Sigmoid colon (tissue), 4 donors: ENCODE data around the gene TYMS.

ENCODE experiments used
- EP300 ChIP-seq, 4 donors: sonication (generic); formaldehyde crosslinking; IDR thresholded peaks; one replicate each; pipeline ENCODE4 v1.6.1; 2017; ENCODE audit warnings: antibody characterized with exemption in 4 of 4
- POLR2A ChIP-seq, 2 donors: fragments of 450-650 bp; IDR thresholded peaks; one replicate each; pipeline ENCODE4 v1.6.1; 2016; ENCODE audit warnings: antibody characterized with exemption in 2 of 2, mild to moderate bottlenecking in 2 of 2, moderate library complexity in 2 of 2
- POLR2AphosphoS5 ChIP-seq, 4 donors: sonication (generic); formaldehyde crosslinking; IDR thresholded peaks; one replicate each; pipeline ENCODE4 v1.6.1; 2017; ENCODE audit warnings: antibody characterized with exemption in 4 of 4
- TF ChIP-seq, protein P1 (sequence below), 4 experiments: fragments of 450-650 bp in 3 of 4; fragments of 200-600 bp in 1 of 4; IDR thresholded peaks; one replicate each; pipeline ENCODE4 v1.5.1; 2016 to 2019; ENCODE audit warnings: antibody characterized with exemption in 4 of 4, mild to moderate bottlenecking in 3 of 4, moderate library complexity in 2 of 4

DNA sequence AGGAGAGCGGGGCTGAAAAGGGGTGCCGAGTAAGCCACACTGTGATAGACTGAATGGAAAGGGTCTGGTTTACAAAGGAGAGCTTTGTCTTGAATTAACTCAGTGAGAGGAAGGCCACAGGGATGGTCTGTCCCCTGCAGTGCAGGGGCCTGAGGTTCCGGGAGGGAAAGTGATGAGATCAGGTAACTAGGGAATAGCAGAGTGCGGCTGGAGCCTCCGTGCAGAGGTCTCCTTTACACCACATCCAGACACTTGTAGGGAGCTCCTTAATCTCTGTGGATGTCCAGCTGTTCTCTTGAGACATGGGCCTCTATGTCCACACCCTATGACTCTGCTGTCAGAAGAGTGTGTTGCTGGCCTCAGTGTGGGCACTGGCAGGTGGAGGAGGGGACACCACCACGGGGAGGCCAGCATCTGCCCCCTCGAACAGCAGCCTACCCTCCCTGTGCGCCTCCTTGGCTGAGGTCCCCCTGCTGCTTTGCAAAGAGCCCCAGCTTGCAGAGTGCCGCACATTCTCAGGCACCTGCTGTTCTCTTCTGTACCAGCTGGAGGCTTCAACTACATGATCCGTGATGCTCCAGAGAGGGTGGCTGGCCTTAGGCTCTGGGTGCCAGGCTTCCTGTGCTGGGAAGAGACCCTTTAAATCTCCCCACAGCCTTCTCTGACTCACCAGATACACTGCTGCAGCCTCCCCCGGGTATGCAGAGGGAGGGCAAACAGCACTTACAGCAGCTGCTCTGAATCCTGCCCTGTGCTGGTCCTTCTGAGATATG, 29.1 kb downstream of the TYMS start:
- TF ChIP-seq, protein P1, sequence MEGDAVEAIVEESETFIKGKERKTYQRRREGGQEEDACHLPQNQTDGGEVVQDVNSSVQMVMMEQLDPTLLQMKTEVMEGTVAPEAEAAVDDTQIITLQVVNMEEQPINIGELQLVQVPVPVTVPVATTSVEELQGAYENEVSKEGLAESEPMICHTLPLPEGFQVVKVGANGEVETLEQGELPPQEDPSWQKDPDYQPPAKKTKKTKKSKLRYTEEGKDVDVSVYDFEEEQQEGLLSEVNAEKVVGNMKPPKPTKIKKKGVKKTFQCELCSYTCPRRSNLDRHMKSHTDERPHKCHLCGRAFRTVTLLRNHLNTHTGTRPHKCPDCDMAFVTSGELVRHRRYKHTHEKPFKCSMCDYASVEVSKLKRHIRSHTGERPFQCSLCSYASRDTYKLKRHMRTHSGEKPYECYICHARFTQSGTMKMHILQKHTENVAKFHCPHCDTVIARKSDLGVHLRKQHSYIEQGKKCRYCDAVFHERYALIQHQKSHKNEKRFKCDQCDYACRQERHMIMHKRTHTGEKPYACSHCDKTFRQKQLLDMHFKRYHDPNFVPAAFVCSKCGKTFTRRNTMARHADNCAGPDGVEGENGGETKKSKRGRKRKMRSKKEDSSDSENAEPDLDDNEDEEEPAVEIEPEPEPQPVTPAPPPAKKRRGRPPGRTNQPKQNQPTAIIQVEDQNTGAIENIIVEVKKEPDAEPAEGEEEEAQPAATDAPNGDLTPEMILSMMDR (IDR thresholded peaks at IDR 0.05): no peak
- TF ChIP-seq POLR2AphosphoS5 (IDR thresholded peaks at IDR 0.05) (no peak), POLR2A (IDR thresholded peaks at IDR 0.05) (no peak), EP300 (IDR thresholded peaks at IDR 0.05) (no peak)
